Bronchial epithelial cell (primary cell): Measurements from ENCODE around the gene OR6P1. TPM values are rescaled to one million over a fixed set of nuclear protein-coding genes. Genes with fewer than 3 reads are reported as not detected.

Experiments used
- DNase-seq: peaks from one replicate; pipeline ENCODE4 v3.0.0-alpha.2; 2010; ENCODE audit warnings: low read depth
- FAIRE-seq: peaks from 2 replicates; lab custom pipeline; 2011; peaks lifted over from hg19 to GRCh38; lab: Jason Lieb, UNC
- H3K27me3 ChIP-seq: 2 replicates; pipeline ENCODE4 v1.5.1; 2011; ENCODE audit warnings: low read length; ENCODE audit not compliant: control insufficient read depth, insufficient read depth
- H3K36me3 ChIP-seq: 2 replicates; pipeline ENCODE4 v1.5.1; 2011; ENCODE audit warnings: low read length; ENCODE audit not compliant: control insufficient read depth, insufficient read depth
- H3K4me3 ChIP-seq: 2 replicates; pipeline ENCODE4 v1.5.1; 2011; ENCODE audit warnings: mild to moderate bottlenecking, low read depth, low read length, control low read depth
- total RNA-seq: library from RNA; depleted of rRNA; stranded (reverse); fragments of >200 nt; gene quantifications from 2 replicates; pipeline ENCODE4 v1.2.1, GENCODE V29; 2014
- TF ChIP-seq, protein P1 (sequence below): IDR thresholded peaks from 2 replicates; pipeline ENCODE4 v1.5.1; 2011; ENCODE audit warnings: mild to moderate bottlenecking, moderate library complexity, low read length, control low read depth, inconsistent platforms; ENCODE audit not compliant: insufficient read depth, severe bottlenecking

OR6P1 gene
- total RNA-seq, 1 donor from 2014 or later: not detected

DNA sequence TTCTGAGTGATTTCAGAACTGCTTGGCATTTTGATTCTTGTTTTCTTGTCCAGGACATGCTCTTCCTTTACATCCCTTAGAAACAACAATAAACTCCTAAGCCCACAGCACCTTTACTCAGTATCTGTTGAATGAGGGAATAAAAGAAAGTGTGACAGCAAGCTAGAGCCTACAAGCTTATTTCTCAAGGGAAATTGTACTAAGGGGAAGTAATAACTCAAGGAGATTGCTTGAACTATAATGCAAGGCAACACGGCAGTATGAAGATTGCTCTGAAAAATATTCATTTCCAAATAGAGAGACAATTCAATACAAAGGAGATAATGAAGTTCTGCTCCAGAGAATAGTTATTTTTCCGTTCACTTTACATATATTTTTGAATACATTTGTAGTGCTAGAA is 6.5 kb downstream of the OR6P1 start:
- Histone ChIP-seq H3K27me3 (no peaks in the 10 kb centered on the region), H3K36me3 (no peaks in the 10 kb centered on the region), H3K4me3 (no peak overlapping the region)
- no peak for DNase-seq
- FAIRE-seq: no peak
- TF ChIP-seq, protein P1, sequence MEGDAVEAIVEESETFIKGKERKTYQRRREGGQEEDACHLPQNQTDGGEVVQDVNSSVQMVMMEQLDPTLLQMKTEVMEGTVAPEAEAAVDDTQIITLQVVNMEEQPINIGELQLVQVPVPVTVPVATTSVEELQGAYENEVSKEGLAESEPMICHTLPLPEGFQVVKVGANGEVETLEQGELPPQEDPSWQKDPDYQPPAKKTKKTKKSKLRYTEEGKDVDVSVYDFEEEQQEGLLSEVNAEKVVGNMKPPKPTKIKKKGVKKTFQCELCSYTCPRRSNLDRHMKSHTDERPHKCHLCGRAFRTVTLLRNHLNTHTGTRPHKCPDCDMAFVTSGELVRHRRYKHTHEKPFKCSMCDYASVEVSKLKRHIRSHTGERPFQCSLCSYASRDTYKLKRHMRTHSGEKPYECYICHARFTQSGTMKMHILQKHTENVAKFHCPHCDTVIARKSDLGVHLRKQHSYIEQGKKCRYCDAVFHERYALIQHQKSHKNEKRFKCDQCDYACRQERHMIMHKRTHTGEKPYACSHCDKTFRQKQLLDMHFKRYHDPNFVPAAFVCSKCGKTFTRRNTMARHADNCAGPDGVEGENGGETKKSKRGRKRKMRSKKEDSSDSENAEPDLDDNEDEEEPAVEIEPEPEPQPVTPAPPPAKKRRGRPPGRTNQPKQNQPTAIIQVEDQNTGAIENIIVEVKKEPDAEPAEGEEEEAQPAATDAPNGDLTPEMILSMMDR: no peak

DNA sequence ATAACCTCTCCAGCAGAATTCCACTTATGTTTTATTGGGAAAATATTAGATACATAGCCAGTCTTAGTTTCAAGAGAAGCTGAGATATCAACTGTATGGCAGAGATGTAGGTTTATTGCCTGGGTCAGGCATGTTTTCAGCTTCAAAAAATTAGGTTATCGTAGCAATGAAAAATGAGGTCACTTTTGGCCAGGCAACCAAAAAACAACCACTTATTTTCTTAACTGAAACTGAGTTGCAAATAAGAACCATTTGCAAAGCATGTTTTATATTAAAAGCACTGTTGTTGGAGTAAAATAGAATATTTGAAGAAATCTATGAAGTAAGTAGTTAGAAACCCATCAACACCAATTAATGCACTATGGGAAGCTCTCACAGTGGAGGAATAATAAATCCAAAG is 10.7 kb downstream of the OR6P1 start:
- H3K36me3 ChIP-seq: no peaks in the 10 kb centered on the region
- TF ChIP-seq, protein P1: no peak
- no peaks in the 10 kb centered on the region for H3K27me3 ChIP-seq
- no peak for DNase-seq
- no peak overlapping the region for H3K4me3 ChIP-seq
- no peak for FAIRE-seq

DNA sequence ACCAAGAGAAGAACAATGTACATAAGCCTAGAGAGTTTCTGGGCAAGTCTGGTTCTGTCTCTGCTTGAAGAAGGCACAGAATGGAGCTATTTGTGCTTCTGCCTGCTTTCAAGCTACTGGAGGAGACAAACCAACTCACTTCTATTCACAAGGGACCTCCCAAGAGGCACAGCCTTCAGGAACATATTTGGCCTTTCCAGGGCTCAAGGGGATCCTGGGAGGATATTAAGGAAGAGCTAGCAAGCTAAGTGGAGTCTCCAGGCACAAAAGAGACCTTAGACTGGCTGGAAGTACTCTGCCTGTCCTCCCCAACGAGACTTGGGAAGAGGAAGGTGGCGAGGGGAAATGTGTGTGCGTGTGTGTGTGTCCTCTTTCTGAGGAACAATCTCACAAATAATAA is 16.0 kb downstream of the OR6P1 start, which contains the start of gene OR6Y1:
Gene OR6Y1 (minus strand): TSS at position 54 of the 400 bp plus-strand sequence. CDS start 6,300 bp downstream, outside the sequence.
- no peak for FAIRE-seq
- TF ChIP-seq, protein P1: no peak
- H3K36me3 ChIP-seq: no peaks in the 10 kb centered on the region
- no peak for DNase-seq
- H3K4me3 ChIP-seq: no peak within 1 kb of the TSS
- no peaks in the 10 kb centered on the region for H3K27me3 ChIP-seq

DNA sequence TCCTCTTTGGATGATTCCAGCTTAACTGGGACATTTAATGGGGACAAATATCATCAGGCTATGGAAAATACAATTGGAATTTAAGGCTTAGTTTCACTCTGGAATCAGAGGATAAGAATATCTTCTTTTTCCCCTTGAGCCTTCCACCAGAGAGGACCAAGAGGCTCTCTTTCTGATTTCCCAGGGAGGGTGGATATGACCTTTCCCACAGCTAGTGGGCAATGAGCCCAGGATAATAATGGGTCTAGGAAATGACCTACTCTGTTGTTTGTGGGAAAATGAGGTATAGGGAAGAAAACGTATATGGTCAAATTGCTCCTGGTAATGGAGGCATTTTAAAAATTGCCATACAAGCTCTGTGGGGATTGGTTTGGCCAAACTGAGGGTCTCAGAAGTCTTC is 18.1 kb downstream of the OR6P1 start:
- no peak for DNase-seq
- TF ChIP-seq, protein P1: no peak
- Histone ChIP-seq H3K27me3 (no peaks in the 10 kb centered on the region), H3K4me3 (no peak overlapping the region), H3K36me3 (no peaks in the 10 kb centered on the region)
- FAIRE-seq: no peak

DNA sequence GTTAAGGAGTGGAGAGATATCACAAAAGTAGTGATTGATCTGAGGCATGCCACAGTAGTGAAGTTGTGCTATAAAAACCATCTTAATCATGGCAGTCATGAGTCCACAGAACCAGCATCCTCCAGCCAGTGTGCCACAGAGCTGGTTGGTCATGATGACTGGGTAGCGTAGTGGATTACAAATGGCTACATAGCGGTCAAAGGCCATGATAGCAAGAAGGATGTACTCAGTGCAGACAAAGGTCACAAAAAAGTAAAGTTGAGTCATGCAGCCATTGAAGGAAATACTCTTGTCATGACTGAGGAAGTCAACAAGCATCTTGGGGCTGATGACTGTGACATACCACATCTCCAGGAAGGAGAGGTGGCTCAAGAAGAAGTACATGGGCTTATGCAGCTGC is 22.8 kb downstream of the OR6P1 start:
- Histone ChIP-seq H3K36me3 (no peaks in the 10 kb centered on the region), H3K27me3 (no peaks in the 10 kb centered on the region), H3K4me3 (no peak overlapping the region)
- TF ChIP-seq, protein P1: no peak
- no peak for FAIRE-seq
- no peak for DNase-seq

DNA sequence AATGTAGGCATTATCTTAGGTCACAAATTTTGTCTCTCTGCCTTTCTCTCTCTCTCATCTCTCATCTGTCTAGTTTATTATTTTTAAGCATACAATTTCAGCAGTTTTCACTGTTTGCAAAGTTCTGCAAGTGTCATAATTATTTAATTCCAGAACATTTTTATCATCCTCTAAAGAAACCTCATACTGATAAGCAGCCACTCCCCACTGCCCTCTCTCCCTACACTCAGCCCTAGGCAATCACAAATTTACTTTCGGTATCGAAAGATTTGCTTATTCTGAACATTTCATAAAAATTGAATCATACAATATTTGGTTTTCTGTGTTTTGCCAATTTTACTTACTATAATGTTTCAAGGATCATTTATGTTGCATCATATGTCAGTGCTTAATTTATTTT is 32.8 kb downstream of the OR6P1 start:
- FAIRE-seq (no peak), DNase-seq (no peak)
- H3K4me3 ChIP-seq: no peak overlapping the region
- TF ChIP-seq, protein P1: no peak
- no peaks in the 10 kb centered on the region for H3K36me3 ChIP-seq
- no peaks in the 10 kb centered on the region for H3K27me3 ChIP-seq
